GM19023 (cell line): ENCODE data around the gene FAM187B.

Experiments
- ATAC-seq: cut with Tn5 transposase; IDR thresholded peaks from one replicate; pipeline ENCODE4 v1.9.1; 2021; ENCODE audit warnings: mild to moderate bottlenecking, moderate library complexity; ENCODE audit not compliant: unreplicated experiment

Gene FAM187B

GRCh38 chr19:35228177-35228930 is at the start of gene FAM187B:
Gene FAM187B (minus strand): TSS chr19:35228739. CDS start chr19:35228680, 59 bp downstream.
- ATAC-seq: no peak

DNA sequence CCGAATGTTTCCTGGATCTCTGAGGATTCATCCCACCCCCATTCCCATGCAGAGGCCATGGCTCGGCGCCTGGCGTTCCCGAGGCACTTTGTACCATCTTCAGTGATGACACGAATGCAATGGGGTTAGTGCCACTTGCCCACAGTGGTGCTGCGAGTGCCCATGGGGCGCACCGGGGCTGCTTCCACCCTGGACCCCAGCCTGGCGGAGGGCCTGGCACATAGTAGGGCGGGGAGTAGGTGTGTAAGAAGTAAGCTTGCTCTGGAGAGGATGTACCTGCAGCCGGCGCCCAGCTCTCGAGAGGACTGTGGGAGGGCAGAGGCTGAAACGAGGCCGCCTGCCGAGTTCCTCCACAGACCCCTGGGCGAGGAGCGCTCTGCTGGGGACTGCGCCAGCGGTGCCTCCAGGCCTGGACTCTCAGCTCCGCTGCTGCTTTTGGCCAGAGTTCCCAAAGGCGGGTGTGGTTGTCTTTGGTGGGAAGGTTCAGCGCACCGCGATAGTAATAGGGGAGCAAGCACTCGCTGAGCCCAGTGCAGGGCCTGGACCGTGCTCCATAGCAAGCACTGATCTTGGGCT is 48.3 kb upstream of the FAM187B start:
- no peak for ATAC-seq

DNA sequence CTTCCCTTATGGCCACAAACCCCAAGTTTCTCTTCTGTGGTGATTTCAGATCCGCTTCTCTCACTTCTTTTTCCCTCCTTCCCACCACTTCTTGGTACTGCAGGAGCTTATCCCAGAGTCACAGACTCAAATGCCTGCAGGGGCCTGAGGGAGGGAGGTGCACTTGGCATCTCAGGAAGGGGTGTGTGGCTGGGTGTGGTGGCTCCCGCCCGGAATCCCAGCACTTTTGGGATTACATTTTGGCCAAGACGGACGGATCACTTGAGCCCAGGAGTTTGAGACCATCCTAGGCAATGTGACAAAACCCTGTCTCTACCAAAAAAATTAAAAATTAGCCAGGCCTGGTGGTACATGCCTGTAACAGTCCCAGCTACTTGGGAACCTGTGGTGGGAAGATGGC is 45.8 kb upstream of the FAM187B start:
- no peak for ATAC-seq

- ATAC-seq: no peak
These were observed 45.2 kb upstream of the FAM187B start for GRCh38 chr19:35273686-35274259.

GRCh38 chr19:35272954-35273649 is 44.6 kb upstream of the FAM187B start:
- ATAC-seq: no peak

DNA sequence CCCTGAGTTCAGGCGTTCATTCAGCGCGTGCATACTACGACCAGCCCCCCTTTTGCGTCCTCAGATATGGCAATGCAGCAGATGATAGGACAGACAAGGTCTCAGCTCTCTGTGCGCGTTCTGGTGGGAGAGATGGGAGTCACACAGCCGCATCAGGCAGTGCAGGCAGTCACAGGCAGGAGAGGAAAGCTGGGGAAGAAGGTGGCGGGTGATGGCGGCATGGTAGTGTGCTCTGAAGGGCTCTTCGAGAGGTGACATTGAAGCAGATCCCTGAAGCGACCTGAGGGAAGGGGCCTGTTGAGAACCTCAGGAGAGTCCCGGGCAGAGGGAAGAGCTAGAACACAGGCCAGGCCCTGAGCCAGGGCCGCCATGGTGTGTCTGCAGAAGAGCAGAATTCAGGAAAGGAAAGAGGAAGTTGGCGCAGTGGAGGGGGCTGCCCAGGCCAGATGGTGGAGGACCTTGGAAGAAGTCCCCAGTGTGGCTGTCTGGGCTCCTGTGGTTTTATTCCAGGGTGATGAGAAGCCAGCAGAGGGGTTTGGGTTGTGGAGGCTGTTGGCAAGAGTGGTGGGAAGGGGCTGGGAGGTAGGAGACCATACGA is 43.7 kb upstream of the FAM187B start:
- no peak for ATAC-seq

DNA sequence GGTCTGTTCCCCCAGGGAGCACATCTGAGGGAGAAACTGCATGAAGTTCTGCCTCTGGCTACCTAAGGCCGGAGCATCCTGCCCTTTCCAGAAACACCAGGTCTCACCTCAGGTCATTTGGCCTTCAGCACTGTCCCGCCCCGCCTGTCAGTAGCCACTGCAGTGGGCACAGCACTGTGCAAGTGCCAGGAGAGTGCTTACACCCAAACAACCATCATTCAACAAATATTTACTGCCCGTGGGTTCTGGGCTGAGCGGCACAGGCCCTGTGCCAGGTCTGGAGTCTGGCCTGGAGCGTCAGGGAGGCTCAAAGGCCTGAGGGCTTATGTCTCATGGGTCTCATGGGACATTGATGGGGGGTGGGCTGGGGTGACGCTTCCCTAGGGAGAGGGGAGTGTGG is 43.0 kb upstream of the FAM187B start:
- ATAC-seq: no peak

DNA sequence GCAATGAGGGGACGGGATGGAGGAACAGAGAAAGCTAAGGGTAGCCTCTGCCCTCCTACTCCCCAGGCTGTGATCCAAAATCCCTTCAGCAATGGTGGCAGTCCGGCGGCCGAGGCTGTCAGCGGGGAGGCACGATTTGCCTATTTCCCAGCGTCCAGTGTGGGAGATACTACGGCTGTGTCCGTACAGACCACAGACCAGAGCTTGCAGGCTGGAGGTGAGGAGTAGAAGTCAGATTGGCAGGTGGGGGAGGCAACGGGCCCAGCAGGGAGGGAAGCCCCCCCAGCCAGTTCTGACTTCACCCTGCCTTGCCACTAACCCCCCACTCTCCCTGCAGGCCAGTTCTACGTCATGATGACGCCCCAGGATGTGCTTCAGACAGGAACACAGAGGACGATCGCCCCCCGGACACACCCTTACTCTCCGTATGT is 41.9 kb upstream of the FAM187B start:
- ATAC-seq: no peak

DNA sequence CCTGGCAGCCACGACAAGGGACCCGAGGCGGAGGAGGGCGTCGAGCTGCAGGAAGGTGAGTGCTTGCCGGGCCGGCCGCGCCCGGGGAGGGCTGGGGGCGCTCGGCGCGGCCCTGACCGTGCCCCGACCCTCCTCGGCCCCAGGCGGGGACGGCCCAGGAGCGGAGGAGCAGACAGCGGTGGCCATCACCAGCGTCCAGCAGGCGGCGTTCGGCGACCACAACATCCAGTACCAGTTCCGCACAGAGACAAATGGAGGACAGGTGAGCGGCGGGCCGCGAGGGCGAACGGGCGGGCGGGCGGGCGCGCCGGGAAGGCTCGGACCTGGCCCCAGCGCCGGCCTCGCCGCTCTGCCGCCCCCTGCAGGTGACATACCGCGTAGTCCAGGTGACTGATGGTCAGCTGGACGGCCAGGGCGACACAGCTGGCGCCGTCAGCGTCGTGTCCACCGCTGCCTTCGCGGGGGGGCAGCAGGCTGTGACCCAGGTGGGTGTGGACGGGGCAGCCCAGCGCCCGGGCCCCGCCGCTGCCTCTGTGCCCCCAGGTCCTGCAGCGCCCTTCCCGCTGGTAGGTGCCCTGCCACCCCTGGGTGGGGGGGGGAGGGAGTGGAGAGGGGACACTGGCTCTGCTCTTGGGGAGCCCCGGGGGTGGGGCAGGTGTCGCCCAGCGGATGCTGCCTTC is 41.0 kb upstream of the FAM187B start:
- ATAC-seq: peak; percentile 47

DNA sequence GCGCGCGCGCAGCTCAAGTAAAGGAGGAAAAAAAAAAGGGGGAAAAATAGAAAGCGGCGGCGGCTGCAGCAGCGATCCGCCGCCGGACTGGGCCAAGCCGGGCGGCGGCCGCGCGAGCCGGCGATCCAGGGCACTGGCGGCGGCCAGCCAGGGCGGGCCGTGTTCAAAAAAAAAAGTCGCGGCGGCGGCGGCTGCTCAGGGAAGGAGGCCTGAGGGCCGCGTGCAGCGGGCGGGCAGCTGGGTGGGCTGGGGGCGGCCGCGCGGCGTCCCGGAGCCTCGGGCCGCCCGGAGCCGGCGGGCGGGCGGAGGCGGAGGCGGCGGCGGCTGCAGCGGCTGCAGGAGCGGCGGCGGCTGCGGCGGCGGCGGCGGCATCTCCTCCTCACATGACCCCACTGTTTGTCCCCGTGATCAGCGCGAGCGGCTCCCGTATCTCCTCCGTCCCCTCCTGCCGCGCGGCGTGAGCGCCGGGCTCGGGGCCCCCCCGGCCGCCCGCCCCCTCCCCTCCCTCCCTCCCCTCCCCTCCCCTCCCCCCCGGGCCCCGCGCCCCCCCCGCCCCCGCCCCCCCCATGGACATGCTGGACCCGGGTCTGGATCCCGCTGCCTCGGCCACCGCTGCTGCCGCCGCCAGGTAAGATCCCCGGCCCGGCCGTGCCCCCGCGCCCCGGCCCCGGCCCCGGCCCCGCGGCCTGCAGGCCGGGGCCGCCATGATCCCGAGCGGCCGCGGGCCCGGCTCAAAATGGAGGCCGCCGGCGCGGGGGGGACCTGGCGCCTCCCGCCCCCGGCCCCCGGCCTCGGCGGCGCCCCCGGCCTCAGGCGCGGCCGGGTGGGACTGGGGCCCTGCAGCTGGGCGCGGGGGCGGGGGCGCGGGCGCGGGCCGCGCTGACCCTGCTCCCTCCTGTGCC is 40.2 kb upstream of the FAM187B start, which contains the start of gene USF2:
USF2 (plus strand) TSS at position 427 of the 902 bp plus-strand sequence; CDS start at position 567, 140 bp downstream.
- ATAC-seq: peak; percentile 35

GRCh38 chr19:35267818-35268535 is 39.4 kb upstream of the FAM187B start:
- peak; percentile 43 for ATAC-seq

DNA sequence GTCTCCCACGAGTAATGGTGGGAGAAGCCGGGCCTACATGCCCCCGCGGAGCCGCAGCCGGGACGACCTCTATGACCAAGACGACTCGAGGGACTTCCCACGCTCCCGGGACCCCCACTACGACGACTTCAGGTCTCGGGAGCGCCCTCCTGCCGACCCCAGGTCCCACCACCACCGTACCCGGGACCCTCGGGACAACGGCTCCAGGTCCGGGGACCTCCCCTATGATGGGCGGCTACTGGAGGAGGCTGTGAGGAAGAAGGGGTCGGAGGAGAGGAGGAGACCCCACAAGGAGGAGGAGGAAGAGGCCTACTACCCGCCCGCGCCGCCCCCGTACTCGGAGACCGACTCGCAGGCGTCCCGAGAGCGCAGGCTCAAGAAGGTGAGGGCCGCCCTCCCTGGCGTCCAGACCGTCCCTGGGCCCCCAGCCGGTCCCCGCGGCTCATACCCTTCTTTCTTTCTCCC is 38.8 kb upstream of the FAM187B start:
- no peak for ATAC-seq

GRCh38 chr19:35266520-35267352 is 38.2 kb upstream of the FAM187B start:
- ATAC-seq: no peak

DNA sequence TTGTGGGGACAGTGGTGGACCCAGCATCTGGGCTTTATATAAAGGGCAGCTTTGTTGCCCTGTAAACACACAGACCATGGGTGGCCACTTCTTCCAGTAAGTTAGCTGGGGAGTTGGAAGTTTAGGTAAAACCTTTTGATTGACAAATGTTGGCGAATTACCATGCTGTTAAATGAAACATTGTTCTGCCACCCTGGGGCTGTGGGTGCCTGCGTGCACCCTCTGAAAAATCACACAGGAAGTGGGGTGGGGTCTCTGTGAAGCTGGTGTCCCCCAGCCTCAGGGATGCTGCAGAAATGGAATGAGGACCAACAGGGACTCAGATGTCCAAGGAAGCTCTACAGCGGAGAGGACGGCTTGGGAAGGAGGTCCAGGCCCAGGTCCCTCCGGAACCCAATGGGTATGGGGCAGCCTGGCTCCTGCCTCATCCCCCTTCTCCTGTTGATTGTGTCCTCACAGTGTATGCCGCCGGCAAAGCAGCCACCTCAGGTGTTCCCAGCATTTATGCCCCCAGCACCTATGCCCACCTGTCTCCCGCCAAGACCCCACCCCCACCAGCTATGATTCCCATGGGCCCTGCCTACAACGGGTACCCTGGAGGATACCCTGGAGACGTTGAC is 37.5 kb upstream of the FAM187B start:
- ATAC-seq: no peak

- ATAC-seq: no peak
These were observed 36.8 kb upstream of the FAM187B start for GRCh38 chr19:35265126-35265899.

DNA sequence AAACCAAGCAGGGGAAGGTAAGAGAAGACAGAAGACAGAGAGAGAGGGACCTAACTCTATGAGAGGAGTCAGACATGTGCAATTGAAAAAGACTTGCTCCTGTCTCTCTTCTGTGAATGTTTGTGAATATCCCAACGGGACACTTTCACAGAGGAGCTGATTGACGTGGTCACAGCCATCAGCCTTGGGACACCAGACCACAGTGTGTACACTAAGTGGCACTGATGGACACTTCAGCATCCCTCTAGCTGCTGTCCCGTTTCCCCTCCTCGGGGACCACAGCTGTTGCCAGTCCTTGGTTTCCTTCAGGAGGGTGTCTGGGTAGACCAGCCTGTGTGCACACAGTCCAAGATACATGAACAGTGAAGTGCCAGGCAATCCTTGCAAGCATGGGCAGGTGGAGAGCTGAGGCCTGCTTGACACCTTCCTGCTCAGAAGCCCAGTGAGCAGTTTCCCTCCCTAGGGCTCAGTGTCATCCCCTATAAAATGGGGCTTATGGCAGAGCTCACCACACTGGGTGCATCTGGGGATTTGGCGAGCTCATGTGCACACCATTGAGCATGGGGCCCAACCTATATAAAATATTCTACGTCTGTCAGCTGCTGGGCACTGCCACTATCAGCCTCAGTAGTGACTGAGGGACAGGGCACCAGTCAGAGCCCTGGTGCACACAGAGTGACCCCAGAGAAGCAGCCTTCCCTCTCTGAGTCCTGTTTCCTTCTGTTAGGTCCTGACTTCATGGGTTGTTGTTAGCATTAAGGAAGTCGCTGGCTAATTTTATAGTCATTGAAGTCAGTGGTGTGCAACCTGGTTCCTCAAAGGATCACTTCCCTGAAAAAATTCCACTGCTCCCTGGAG is 36.0 kb upstream of the FAM187B start:
- no peak for ATAC-seq
